K562 (cell line): ENCODE measurements around the gene METRNL. TPM values are rescaled to one million over a fixed set of nuclear protein-coding genes. Genes with fewer than 3 reads are reported as not detected.
A peak's percentile ranks its signal among the peaks of the same experiment; 100 is the strongest.

Source experiments
- ARHGAP35 ChIP-seq: fragments of 450-650 bp; IDR thresholded peaks from 2 replicates; pipeline ENCODE4 v1.6.1; 2018; ENCODE audit not compliant: partially characterized antibody
- ETS2 ChIP-seq: IDR thresholded peaks from 2 replicates; pipeline ENCODE4 v1.6.1; 2016; ENCODE audit warnings: borderline replicate concordance, missing genetic modification characterization, mild to moderate bottlenecking, moderate library complexity, missing compliant biosample characterization; ENCODE audit not compliant: poor library complexity, severe bottlenecking
- EZH2 ChIP-seq: IDR thresholded peaks from 2 replicates; pipeline ENCODE4 v1.6.1; 2012; ENCODE audit warnings: low read depth, mild to moderate bottlenecking, inconsistent platforms, low read length, borderline replicate concordance
- FUS ChIP-seq: fragments of 200-400 bp; formaldehyde crosslinking; optimal IDR thresholded peaks from 2 replicates; pipeline ENCODE3; 2017; ENCODE audit warnings: low read depth, low read length
- NCOA2 ChIP-seq, 2 experiments: fragments of 450-650 bp; IDR thresholded peaks; 2 replicates each; pipeline ENCODE4 v1.6.1; 2018; ENCODE audit warnings: mild to moderate bottlenecking in 2 of 2, moderate library complexity in 1 of 2; ENCODE audit not compliant: partially characterized antibody in 2 of 2
- NELFE ChIP-seq: IDR thresholded peaks from 2 replicates; pipeline ENCODE4 v1.6.1; 2011; ENCODE audit warnings: mild to moderate bottlenecking; ENCODE audit not compliant: insufficient read depth, insufficient read length
- POLR2A ChIP-seq: fragments of 450-650 bp; conservative IDR thresholded peaks from 2 replicates; pipeline ENCODE4 v1.6.1; 2016
- SAP30 ChIP-seq: fragments of 200-600 bp; sonication (generic); IDR thresholded peaks from 2 replicates; pipeline ENCODE4 v1.6.1; 2012; ENCODE audit warnings: borderline replicate concordance, low read depth, mild to moderate bottlenecking, moderate library complexity, low read length, control low read depth, inconsistent platforms; ENCODE audit not compliant: insufficient read depth, poor library complexity, severe bottlenecking
- TEAD2 ChIP-seq: fragments of 450-650 bp; IDR thresholded peaks from 2 replicates; pipeline ENCODE4 v1.6.1; 2016; ENCODE audit warnings: missing genetic modification characterization, control low read depth, missing compliant biosample characterization
- TFAM ChIP-seq: fragments of 250-450 bp; sonication (Bioruptor Pico); conservative IDR thresholded peaks from 2 replicates; pipeline ENCODE4 v1.5.0; 2021; ENCODE audit warnings: mild to moderate bottlenecking, moderate library complexity
- ZBTB17 ChIP-seq: fragments of 450-650 bp; formaldehyde crosslinking; IDR thresholded peaks from 2 replicates; pipeline ENCODE4 v1.4.0; 2020; ENCODE audit warnings: mild to moderate bottlenecking
- ZBTB49 ChIP-seq: sonication (generic); formaldehyde crosslinking; IDR thresholded peaks from 2 replicates; pipeline ENCODE4 v1.8.0; 2022; ENCODE audit warnings: missing genetic modification reagents, mild to moderate bottlenecking, borderline replicate concordance
- ZNF175 ChIP-seq: fragments of 200-800 bp; sonication (Bioruptor generic); IDR thresholded peaks from 2 replicates; pipeline ENCODE4 v1.6.1; 2016; ENCODE audit warnings: low read depth, mild to moderate bottlenecking, missing genetic modification characterization, missing compliant biosample characterization
- ZNF324 ChIP-seq: fragments of 250-450 bp; sonication (Bioruptor Pico); IDR thresholded peaks from 2 replicates; pipeline ENCODE4 v1.4.0; 2020; ENCODE audit warnings: mild to moderate bottlenecking
- ZNF695 ChIP-seq: fragments of 450-650 bp; formaldehyde crosslinking; IDR thresholded peaks from 2 replicates; pipeline ENCODE4 v1.4.0; 2020; ENCODE audit warnings: mild to moderate bottlenecking, moderate library complexity
- ZNF740 ChIP-seq, 3 experiments: fragments of 200-800 bp in 1 of 3; sonication (Bioruptor generic) in 1 of 3; sonication (generic) in 1 of 3; formaldehyde crosslinking in 1 of 3; IDR thresholded peaks; 2 replicates each; pipeline versions ENCODE4 v1.6.1 to v1.8.0; 2016 to 2022; ENCODE audit warnings: mild to moderate bottlenecking in 2 of 3, missing compliant biosample characterization in 2 of 3, missing genetic modification characterization in 2 of 3, missing genetic modification reagents in 1 of 3
- ZNF79 ChIP-seq: fragments of 250-450 bp; sonication (Bioruptor Pico); IDR thresholded peaks from 2 replicates; pipeline ENCODE4 v1.4.0; 2020; ENCODE audit warnings: low read depth, mild to moderate bottlenecking, moderate library complexity
- ZSCAN32 ChIP-seq: fragments of 450-650 bp; formaldehyde crosslinking; IDR thresholded peaks from 2 replicates; pipeline ENCODE4 v1.4.0; 2020; ENCODE audit warnings: mild to moderate bottlenecking, moderate library complexity
- polyA plus RNA-seq, 8 experiments: library from polyadenylated mRNA; depleted of rRNA in 4 of 8; stranded (reverse) in 5 of 8; unstranded in 3 of 8; fragments of >200 nt; fragmentation: Nextera tagmentation in 2 of 8; fragmentation: Illumina TruSeq in 1 of 8; extraction: Ambion mirVana in 2 of 8; extraction: Trizol in 1 of 8; gene quantifications; 2 replicates each; pipeline versions ENCODE4 v1.2.1 to v1.2.3, GENCODE V29; 2011 to 2014; ENCODE audit warnings: inconsistent platforms in 1 of 8, missing spikeins in 1 of 8
- total RNA-seq, 7 experiments: library from RNA; depleted of rRNA in 6 of 7; stranded (reverse); fragments of >200 nt in 6 of 7; fragmentation: Illumina TruSeq in 2 of 7; extraction: Trizol in 2 of 7; gene quantifications; 2 replicates each; pipeline versions ENCODE4 v1.2.1 to v1.2.3, GENCODE V29; 2011 to 2021; ENCODE audit warnings: low replicate concordance in 1 of 7
- TF ChIP-seq, protein P1 (sequence below): fragments of 250-450 bp; sonication (Bioruptor Pico); IDR thresholded peaks from 2 replicates; pipeline ENCODE4 v1.8.0; 2021; ENCODE audit warnings: moderate library complexity, mild to moderate bottlenecking, inconsistent platforms
- TF ChIP-seq, protein P2 (sequence below): fragments of 250-450 bp; sonication (Bioruptor Pico); IDR thresholded peaks from 2 replicates; pipeline ENCODE4 v1.8.0; 2021; ENCODE audit warnings: moderate library complexity, mild to moderate bottlenecking, inconsistent platforms
- TF ChIP-seq, protein P3 (sequence below): fragments of 450-650 bp; IDR thresholded peaks from 2 replicates; pipeline ENCODE4 v1.6.1; 2016; ENCODE audit warnings: borderline replicate concordance

The METRNL gene
- total and polyA plus RNA-seq, 9 of the 15 experiments (the other 6 are each of a cell fraction or from before 2014, with no cell fraction given), result 0.17 to 31.8 (median 2.9) TPM

DNA sequence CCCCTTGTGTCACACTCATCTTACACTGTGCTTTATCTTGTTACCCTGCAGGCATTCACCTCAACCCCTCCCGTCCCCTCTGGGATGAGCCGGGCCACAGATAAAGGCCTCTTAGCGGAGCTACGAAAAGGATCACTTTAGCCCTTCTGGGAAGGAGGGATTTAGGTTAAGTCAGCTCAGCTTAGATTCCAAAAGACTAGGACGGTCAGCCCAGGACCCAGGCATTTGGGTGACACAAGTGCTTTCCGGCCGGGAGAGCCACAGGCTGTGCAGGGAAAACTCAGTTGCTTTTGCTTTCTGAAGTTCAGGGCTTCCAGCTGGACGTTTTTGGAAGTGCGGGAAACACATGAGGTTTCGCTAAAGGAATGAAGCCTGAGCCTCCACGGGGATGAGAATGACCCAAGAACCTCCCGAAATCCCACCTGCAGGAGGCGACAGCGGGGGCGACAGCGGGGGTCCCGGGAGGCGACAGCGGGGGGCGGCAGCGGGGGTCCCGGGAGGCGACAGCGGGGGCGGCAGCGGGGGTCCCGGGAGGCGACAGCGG, 11.6 kb upstream of the METRNL start (continued):
- TF ChIP-seq NCOA2 (IDR thresholded peaks at IDR 0.05; ENCODE audit: partially characterized antibody in 2 of 2) (no peak), ZSCAN32 (no peak), TFAM (CRISPR knock-in tag) (no peak), POLR2A (no peak), ZNF175 (no peak), ZNF695 (CRISPR knock-in tag) (no peak), ZNF740 (CRISPR knock-in tag; IDR thresholded peaks at IDR 0.05) (no peak), ZNF740 (tag; IDR thresholded peaks at IDR 0.05) (no peak), ZNF324 (no peak), ARHGAP35 (no peak), ZBTB17 (peak; percentile 94), ZBTB49 (CRISPR knock-in tag) (no peak), FUS (no peak), NELFE (no peak), SAP30 (no peak), ZNF79 (CRISPR knock-in tag) (no peak), TEAD2 (tag) (no peak), ETS2 (tag) (no peak), EZH2 (no peak)
- TF ChIP-seq, protein P1, sequence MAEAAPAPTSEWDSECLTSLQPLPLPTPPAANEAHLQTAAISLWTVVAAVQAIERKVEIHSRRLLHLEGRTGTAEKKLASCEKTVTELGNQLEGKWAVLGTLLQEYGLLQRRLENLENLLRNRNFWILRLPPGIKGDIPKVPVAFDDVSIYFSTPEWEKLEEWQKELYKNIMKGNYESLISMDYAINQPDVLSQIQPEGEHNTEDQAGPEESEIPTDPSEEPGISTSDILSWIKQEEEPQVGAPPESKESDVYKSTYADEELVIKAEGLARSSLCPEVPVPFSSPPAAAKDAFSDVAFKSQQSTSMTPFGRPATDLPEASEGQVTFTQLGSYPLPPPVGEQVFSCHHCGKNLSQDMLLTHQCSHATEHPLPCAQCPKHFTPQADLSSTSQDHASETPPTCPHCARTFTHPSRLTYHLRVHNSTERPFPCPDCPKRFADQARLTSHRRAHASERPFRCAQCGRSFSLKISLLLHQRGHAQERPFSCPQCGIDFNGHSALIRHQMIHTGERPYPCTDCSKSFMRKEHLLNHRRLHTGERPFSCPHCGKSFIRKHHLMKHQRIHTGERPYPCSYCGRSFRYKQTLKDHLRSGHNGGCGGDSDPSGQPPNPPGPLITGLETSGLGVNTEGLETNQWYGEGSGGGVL (CRISPR knock-in tag), result no peak
- TF ChIP-seq, protein P2, sequence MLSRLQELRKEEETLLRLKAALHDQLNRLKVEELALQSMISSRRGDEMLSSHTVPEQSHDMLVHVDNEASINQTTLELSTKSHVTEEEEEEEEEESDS (CRISPR knock-in tag), result no peak
- TF ChIP-seq, protein P3, sequence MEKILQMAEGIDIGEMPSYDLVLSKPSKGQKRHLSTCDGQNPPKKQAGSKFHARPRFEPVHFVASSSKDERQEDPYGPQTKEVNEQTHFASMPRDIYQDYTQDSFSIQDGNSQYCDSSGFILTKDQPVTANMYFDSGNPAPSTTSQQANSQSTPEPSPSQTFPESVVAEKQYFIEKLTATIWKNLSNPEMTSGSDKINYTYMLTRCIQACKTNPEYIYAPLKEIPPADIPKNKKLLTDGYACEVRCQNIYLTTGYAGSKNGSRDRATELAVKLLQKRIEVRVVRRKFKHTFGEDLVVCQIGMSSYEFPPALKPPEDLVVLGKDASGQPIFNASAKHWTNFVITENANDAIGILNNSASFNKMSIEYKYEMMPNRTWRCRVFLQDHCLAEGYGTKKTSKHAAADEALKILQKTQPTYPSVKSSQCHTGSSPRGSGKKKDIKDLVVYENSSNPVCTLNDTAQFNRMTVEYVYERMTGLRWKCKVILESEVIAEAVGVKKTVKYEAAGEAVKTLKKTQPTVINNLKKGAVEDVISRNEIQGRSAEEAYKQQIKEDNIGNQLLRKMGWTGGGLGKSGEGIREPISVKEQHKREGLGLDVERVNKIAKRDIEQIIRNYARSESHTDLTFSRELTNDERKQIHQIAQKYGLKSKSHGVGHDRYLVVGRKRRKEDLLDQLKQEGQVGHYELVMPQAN, result no peak
